GM23338 (cell line): Measurements from ENCODE around the gene OXT. TPM values are rescaled to one million over a fixed set of nuclear protein-coding genes. Genes with fewer than 3 reads are reported as not detected.

Experiments
- ATAC-seq: fragments of 200-7000 bp; cut with Tn5 transposase; 3 replicates; pipeline ENCODE4 v1.9.1; 2020
- DNase-seq: peaks from one replicate; pipeline ENCODE4 v3.0.0-alpha.2; 2015; ENCODE audit warnings: low spot score
- H2AFZ ChIP-seq: fragments of 200-600 bp; sonication (generic); 2 replicates; pipeline ENCODE4 v1.8.0; 2016; ENCODE audit warnings: antibody characterized with exemption, mild to moderate bottlenecking, moderate library complexity
- H3F3A ChIP-seq: fragments of 200-600 bp; sonication (generic); replicated peaks from 2 replicates; pipeline ENCODE4 v1.8.0; 2017; ENCODE audit warnings: antibody characterized with exemption, mixed run types, low read depth
- H3K27ac ChIP-seq: fragments of 200-600 bp; sonication (generic); 2 replicates; pipeline ENCODE4 v1.6.1; 2016; ENCODE audit warnings: low read depth
- H3K27me3 ChIP-seq: fragments of 200-600 bp; sonication (generic); 2 replicates; pipeline ENCODE4 v1.8.0; 2016; ENCODE audit warnings: mild to moderate bottlenecking, mixed run types, moderate library complexity; ENCODE audit not compliant: insufficient read depth
- H3K36me3 ChIP-seq: fragments of 200-600 bp; sonication (generic); 2 replicates; pipeline ENCODE4 v1.8.0; 2016; ENCODE audit warnings: mild to moderate bottlenecking; ENCODE audit not compliant: insufficient read depth
- H3K4me1 ChIP-seq: fragments of 200-600 bp; sonication (generic); 2 replicates; pipeline ENCODE4 v1.8.0; 2016; ENCODE audit warnings: mild to moderate bottlenecking, moderate library complexity; ENCODE audit not compliant: insufficient read depth
- H3K4me2 ChIP-seq: fragments of 200-600 bp; sonication (generic); 2 replicates; pipeline ENCODE4 v1.7.1; 2017; ENCODE audit warnings: mixed run types
- H3K4me3 ChIP-seq: fragments of 200-600 bp; sonication (generic); 2 replicates; pipeline ENCODE4 v1.6.1; 2016; ENCODE audit warnings: mixed run types
- H3K79me2 ChIP-seq: fragments of 200-600 bp; sonication (generic); replicated peaks from 2 replicates; pipeline ENCODE4 v1.8.0; 2017; ENCODE audit warnings: mild to moderate bottlenecking; ENCODE audit not compliant: insufficient read depth
- H3K9me2 ChIP-seq: fragments of 200-600 bp; sonication (generic); 2 replicates; pipeline ENCODE4 v1.8.0; 2017; ENCODE audit not compliant: insufficient read depth
- H4K20me1 ChIP-seq: fragments of 200-600 bp; sonication (generic); replicated peaks from 2 replicates; pipeline ENCODE4 v1.8.0; 2017; ENCODE audit warnings: mild to moderate bottlenecking; ENCODE audit not compliant: insufficient read depth
- H3K27ac Mint-ChIP-seq: 2 replicates; pipeline ENCODE4 v1.8.0; 2020; ENCODE audit warnings: inconsistent platforms, mild to moderate bottlenecking, moderate library complexity, mixed read lengths
- H3K27me3 Mint-ChIP-seq: 3 replicates; pipeline ENCODE4 v1.8.0; 2022; ENCODE audit warnings: low read depth, mild to moderate bottlenecking, moderate library complexity, mixed read lengths, inconsistent platforms; ENCODE audit not compliant: insufficient read depth, poor library complexity
- H3K36me3 Mint-ChIP-seq: 3 replicates; pipeline ENCODE4 v1.8.0; 2021; ENCODE audit warnings: low read depth, mild to moderate bottlenecking, inconsistent platforms, moderate library complexity, mixed read lengths
- H3K4me1 Mint-ChIP-seq: 3 replicates; pipeline ENCODE4 v1.8.0; 2020; ENCODE audit warnings: mild to moderate bottlenecking, inconsistent platforms, mixed read lengths
- H3K4me3 Mint-ChIP-seq: 3 replicates; pipeline ENCODE4 v1.8.0; 2021; ENCODE audit warnings: moderate library complexity, mild to moderate bottlenecking, inconsistent platforms, mixed read lengths
- H3K9me3 Mint-ChIP-seq: 3 replicates; pipeline ENCODE4 v1.8.0; 2020; ENCODE audit warnings: moderate library complexity, mild to moderate bottlenecking, inconsistent platforms, mixed read lengths
- CREB1 ChIP-seq: fragments of 250-450 bp; sonication (Bioruptor Pico); IDR thresholded peaks from 2 replicates; pipeline ENCODE4 v1.5.0; 2020; ENCODE audit warnings: low read depth, mild to moderate bottlenecking, moderate library complexity
- CTCF ChIP-seq, 2 experiments: fragments of 200-600 bp in 1 of 2; sonication (generic) in 1 of 2; conservative IDR thresholded peaks; 2 replicates each; pipeline versions ENCODE4 v1.5.1 to v1.6.1; 2016 to 2017; ENCODE audit warnings: antibody characterized with exemption in 2 of 2, low read depth in 2 of 2, mild to moderate bottlenecking in 2 of 2, moderate library complexity in 1 of 2
- ETS1 ChIP-seq: IDR thresholded peaks from 2 replicates; pipeline ENCODE4 v1.6.1; 2016; ENCODE audit warnings: antibody characterized with exemption
- JUNB ChIP-seq: IDR thresholded peaks from one replicate; pipeline ENCODE4 v1.6.1; 2016; ENCODE audit warnings: antibody characterized with exemption; ENCODE audit not compliant: unreplicated experiment
- NANOG ChIP-seq: IDR thresholded peaks from 2 replicates; pipeline ENCODE4 v1.6.1; 2016; ENCODE audit warnings: antibody characterized with exemption, borderline replicate concordance
- POLR2AphosphoS5 ChIP-seq: IDR thresholded peaks from 2 replicates; pipeline ENCODE4 v1.6.1; 2016; ENCODE audit warnings: antibody characterized with exemption, low read depth
- REST ChIP-seq: IDR thresholded peaks from one replicate; pipeline ENCODE4 v1.6.1; 2018; ENCODE audit warnings: antibody characterized with exemption; ENCODE audit not compliant: unreplicated experiment
- STAT1 ChIP-seq: IDR thresholded peaks from one replicate; pipeline ENCODE4 v1.6.1; 2016; ENCODE audit warnings: antibody characterized with exemption; ENCODE audit not compliant: unreplicated experiment
- ZNF331 ChIP-seq: fragments of 250-450 bp; sonication (Bioruptor Pico); IDR thresholded peaks from 2 replicates; pipeline ENCODE4 v1.5.0; 2020; ENCODE audit warnings: low read depth, mild to moderate bottlenecking, moderate library complexity
- ZNF462 ChIP-seq: fragments of 250-450 bp; sonication (Bioruptor Pico); IDR thresholded peaks from 2 replicates; pipeline ENCODE4 v1.5.0; 2020; ENCODE audit warnings: mild to moderate bottlenecking, moderate library complexity
- polyA plus RNA-seq: library from polyadenylated mRNA; unstranded; fragments of >200 nt; fragmentation: Nextera tagmentation; extraction: Ambion mirVana; gene quantifications from 2 replicates; pipeline ENCODE4 v1.2.1, GENCODE V29; 2016
- total RNA-seq: library from RNA; depleted of rRNA; stranded (reverse); fragments of >200 nt; shearing (Covaris generic); gene quantifications from 2 replicates; pipeline ENCODE4 v1.2.3, GENCODE V29; 2014

The OXT gene
- total and polyA plus RNA-seq, 2 experiments from 2014 or later, result 1.5 TPM; not detected in 1

- TF ChIP-seq CTCF (conservative IDR thresholded peaks at IDR 0.05; ENCODE audit: low read depth in 2 of 2), result no peak
These were observed 33.8 kb upstream of the OXT start (continued) for GRCh38 chr20:3037654-3038053.

- Histone ChIP-seq H3K4me2 (no peak overlapping the region), H3K79me2 (no peaks in the 10 kb centered on the region), H3F3A (no peaks in the 10 kb centered on the region), H3K9me2 (no peaks in the 10 kb centered on the region), H4K20me1 (0 out of 2 replicates have a peak, but pooled peaks cover 4% of the 10 kb centered on the region), H3K36me3 (peaks cover 3% of the 10 kb centered on the region; the same call in 1 of the 2 replicates), H3K4me3 (no peak overlapping the region), H2AFZ (no peak overlapping the region), H3K27me3 (no peaks in the 10 kb centered on the region), H3K27ac (no peak overlapping the region), H3K4me1 (peaks cover 17% of the 10 kb centered on the region)
- Mint-ChIP-seq H3K27ac (no peak overlapping the region), H3K27me3 (peaks cover 12% of the 10 kb centered on the region), H3K4me3 (no peak overlapping the region), H3K4me1 (peaks cover 14% of the 10 kb centered on the region), H3K36me3 (peaks cover 51% of the 10 kb centered on the region), H3K9me3 (no peaks in the 10 kb centered on the region; the same call in 2 of the 3 replicates)
- DNase-seq, result no peak
- no peak for ATAC-seq
- TF ChIP-seq ZNF462 (CRISPR knock-in tag), result no peak
- TF ChIP-seq CREB1 (CRISPR knock-in tag), result no peak
- TF ChIP-seq REST, result no peak
- no peak for TF ChIP-seq NANOG
- TF ChIP-seq ETS1, result no peak
- no peak for TF ChIP-seq CTCF (conservative IDR thresholded peaks at IDR 0.05; ENCODE audit: low read depth in 2 of 2)
- no peak for TF ChIP-seq STAT1
- no peak for TF ChIP-seq JUNB
- TF ChIP-seq POLR2AphosphoS5, result no peak
- no peak for TF ChIP-seq ZNF331
These were observed 33.0 kb upstream of the OXT start for GRCh38 chr20:3038454-3038853.
